CD14-positive monocyte (primary cell): ENCODE results near the gene IPP. TPM values are rescaled to one million over a fixed set of nuclear protein-coding genes. Genes with fewer than 3 reads are reported as not detected.
"Not testable (repeated sequence)": the region's sequence is repeated elsewhere in the genome, so short reads cannot be mapped to it uniquely, and the experiment has no call there.

Experiments used
- DNase-seq, 3 donors: peaks; one replicate each; pipeline ENCODE4 v3.0.0-alpha.2; 2011 to 2022
- H2AFZ ChIP-seq: 2 replicates; pipeline ENCODE4 v1.6.0; 2012; ENCODE audit warnings: mild to moderate bottlenecking, low read depth, low read length, inconsistent platforms; ENCODE audit not compliant: insufficient read depth, poor library complexity, severe bottlenecking
- H3K27ac ChIP-seq, 2 donors: 1 replicate in 1 of 2; 2 replicates in 1 of 2; pipeline ENCODE4 v1.5.1; 2012 to 2013; ENCODE audit warnings: low read length in 2 of 2, control low read depth in 1 of 2, inconsistent platforms in 1 of 2, low read depth in 1 of 2, mild to moderate bottlenecking in 1 of 2
- H3K27me3 ChIP-seq, 2 donors: one replicate each; pipeline versions ENCODE4 v1.6.0 to v1.6.1; 2011 to 2013; ENCODE audit warnings: low read length in 2 of 2; ENCODE audit not compliant: control insufficient read depth in 2 of 2, insufficient read depth in 2 of 2
- H3K36me3 ChIP-seq, 2 donors: replicated peaks in 1 of 2; 1 replicate in 1 of 2; 2 replicates in 1 of 2; pipeline versions ENCODE4 v1.5.1 to v1.6.1; 2012 to 2013; ENCODE audit warnings: low read length in 2 of 2, control low read depth in 1 of 2, inconsistent platforms in 1 of 2, mild to moderate bottlenecking in 1 of 2; ENCODE audit not compliant: insufficient read depth in 2 of 2, control insufficient read depth in 1 of 2
- H3K4me1 ChIP-seq, 2 donors: 1 replicate in 1 of 2; 2 replicates in 1 of 2; pipeline versions ENCODE4 v1.5.1 to v1.6.1; 2012 to 2013; ENCODE audit warnings: low read length in 2 of 2, control low read depth in 1 of 2, inconsistent platforms in 1 of 2, mild to moderate bottlenecking in 1 of 2, moderate library complexity in 1 of 2; ENCODE audit not compliant: insufficient read depth in 2 of 2, control insufficient read depth in 1 of 2
- H3K4me2 ChIP-seq: replicated peaks from 2 replicates; pipeline ENCODE3; 2012; ENCODE audit warnings: low read length, moderate library complexity, mild to moderate bottlenecking; ENCODE audit not compliant: poor library complexity, severe bottlenecking; ENCODE audit errors: extremely low read depth
- H3K4me3 ChIP-seq, 3 experiments: fragments of 200-600 bp in 1 of 3; sonication (generic) in 1 of 3; replicated peaks in 1 of 3; 1 replicate in 2 of 3; 2 replicates in 1 of 3; pipeline ENCODE4 v1.5.1; 2011 to 2013; ENCODE audit warnings: low read length in 3 of 3, mild to moderate bottlenecking in 3 of 3, control low read depth in 2 of 3, low read depth in 2 of 3, inconsistent platforms in 1 of 3, moderate library complexity in 1 of 3
- H3K79me2 ChIP-seq: 2 replicates; pipeline ENCODE4 v1.6.0; 2012; ENCODE audit warnings: mild to moderate bottlenecking, control low read depth, inconsistent platforms, low read length, moderate library complexity; ENCODE audit not compliant: insufficient read depth
- H3K9ac ChIP-seq: 2 replicates; pipeline ENCODE4 v1.6.0; 2017; ENCODE audit warnings: low read length, mild to moderate bottlenecking; ENCODE audit not compliant: insufficient read depth, poor library complexity, severe bottlenecking
- H3K9me3 ChIP-seq, 2 donors: replicated peaks in 1 of 2; 1 replicate in 1 of 2; 2 replicates in 1 of 2; pipeline versions ENCODE4 v1.5.1 to v1.6.1; 2012 to 2013; ENCODE audit warnings: low read length in 2 of 2, control low read depth in 1 of 2; ENCODE audit not compliant: control insufficient read depth in 1 of 2, insufficient read depth in 1 of 2
- H4K20me1 ChIP-seq: 2 replicates; pipeline ENCODE4 v1.6.0; 2012; ENCODE audit warnings: mild to moderate bottlenecking, low read length, control low read depth, moderate library complexity; ENCODE audit not compliant: insufficient read depth
- H3K27ac Mint-ChIP-seq, 7 donors: one replicate each; pipeline ENCODE4 v1.8.0; 2020; ENCODE audit warnings: mild to moderate bottlenecking in 7 of 7, mixed read lengths in 7 of 7, moderate library complexity in 6 of 7, inconsistent platforms in 2 of 7
- H3K27me3 Mint-ChIP-seq, 3 donors: one replicate each; pipeline ENCODE4 v1.8.0; 2021 to 2022; ENCODE audit warnings: low read depth in 3 of 3, mild to moderate bottlenecking in 3 of 3, mixed read lengths in 3 of 3, moderate library complexity in 3 of 3, inconsistent platforms in 1 of 3
- H3K36me3 Mint-ChIP-seq, 2 donors: one replicate each; pipeline ENCODE4 v1.8.0; 2020; ENCODE audit warnings: mixed read lengths in 2 of 2, inconsistent platforms in 1 of 2, mild to moderate bottlenecking in 1 of 2
- H3K4me1 Mint-ChIP-seq: one replicate; pipeline ENCODE4 v1.8.0; 2020; ENCODE audit warnings: mild to moderate bottlenecking, mixed read lengths
- H3K4me3 Mint-ChIP-seq, 2 donors: one replicate each; pipeline ENCODE4 v1.8.0; 2020; ENCODE audit warnings: mild to moderate bottlenecking in 2 of 2, mixed read lengths in 2 of 2, moderate library complexity in 1 of 2
- H3K9me3 Mint-ChIP-seq, 7 donors: one replicate each; pipeline ENCODE4 v1.8.0; 2020 to 2022; ENCODE audit warnings: mixed read lengths in 7 of 7, mild to moderate bottlenecking in 6 of 7, moderate library complexity in 6 of 7, inconsistent platforms in 2 of 7
- CTCF ChIP-seq: fragments of 200-600 bp; IDR thresholded peaks from one replicate; pipeline ENCODE4 v1.8.0; 2022; ENCODE audit warnings: antibody characterized with exemption, mild to moderate bottlenecking
- WGBS: methylation state at CpG from one replicate; pipeline ENCODE4 v1.1.5; 2013; ENCODE audit warnings: missing lambda C conversion rate; ENCODE audit not compliant: insufficient coverage; 5-methylcytosine and 5-hydroxymethylcytosine counted together
- intact Hi-C, 2 donors: fragments of 100-400 bp; cut with micrococcal nuclease; formaldehyde crosslinking; loops; one replicate each; pipeline versions ENCODE4 v1.15.0 to v1.15.1; 2023
- polyA plus RNA-seq, 3 donors: library from polyadenylated mRNA; depleted of rRNA in 1 of 3; unstranded in 2 of 3; stranded (reverse) in 1 of 3; fragments of 300-500 nt in 2 of 3; fragments of >200 nt in 1 of 3; fragmentation: Illumina TruSeq in 2 of 3; gene quantifications; 1 replicate in 2 of 3; 2 replicates in 1 of 3; pipeline ENCODE4 v1.2.3, GENCODE V29; 2012 to 2021

Gene IPP
- polyA plus RNA-seq, 3 donors: 0.35 to 1.4 (median 1.4) TPM

- Mint-ChIP-seq H3K4me3 (no peak overlapping the region), H3K27me3 (no peaks in the 10 kb centered on the region), H3K4me1 (peaks cover 61% of the 10 kb centered on the region), H3K27ac (peak overlapping the region in 1 of 7 donors; percentile 65), H3K36me3 (peaks cover 9 to 18% of the 10 kb centered on the region in 2 donors), H3K9me3 (no peaks in the 10 kb centered on the region)
- Histone ChIP-seq H3K36me3 (peaks cover 3 to 12% of the 10 kb centered on the region in 2 donors), H3K4me2 (no peak overlapping the region), H3K9me3 (no peaks in the 10 kb centered on the region), H3K9ac (no peak overlapping the region), H3K27ac (peak overlapping the region in 1 of 2 donors; percentile 30), H3K4me3 (no peak overlapping the region), H4K20me1 (peaks cover 100% of the 10 kb centered on the region), H3K4me1 (peaks cover 26 to 47% of the 10 kb centered on the region in 2 donors), H3K79me2 (peaks cover 100% of the 10 kb centered on the region), H2AFZ (no peak overlapping the region), H3K27me3 (no peaks in the 10 kb centered on the region)
- DNase-seq: no peak
- intact Hi-C loops: no loop called here
- TF ChIP-seq CTCF: no peak
These were observed 72.0 kb downstream of the IPP start for GRCh38 chr1:45678489-45678888.

GRCh38 chr1:45677751-45678245 lies 72.7 kb downstream of the IPP start:
- H3K4me1 Mint-ChIP-seq: peaks cover 60% of the 10 kb centered on the region
- Histone ChIP-seq H3K9ac (no peak overlapping the region), H4K20me1 (peaks cover 100% of the 10 kb centered on the region), H3K36me3 (peaks cover 3 to 19% of the 10 kb centered on the region in 2 donors), H3K27me3 (no peaks in the 10 kb centered on the region), H3K4me2 (no peak overlapping the region), H3K79me2 (peaks cover 100% of the 10 kb centered on the region), H3K4me1 (peaks cover 21 to 40% of the 10 kb centered on the region in 2 donors), H3K27ac (peak overlapping the region in 1 of 2 donors; percentile 54), H2AFZ (no peak overlapping the region), H3K4me3 (no peak overlapping the region), H3K9me3 (no peaks in the 10 kb centered on the region)
- no peak overlapping the region for H3K4me3 Mint-ChIP-seq
- no peaks in the 10 kb centered on the region for H3K27me3 Mint-ChIP-seq
- no peak for DNase-seq
- no peak for TF ChIP-seq CTCF
- H3K27ac Mint-ChIP-seq: peak overlapping the region in 4 of 7 donors; percentile 68 to 88 (median 76)
- peaks cover 11 to 20% of the 10 kb centered on the region in 2 donors for H3K36me3 Mint-ChIP-seq
- H3K9me3 Mint-ChIP-seq: no peaks in the 10 kb centered on the region
- intact Hi-C loops: no loop called here
- no CpG with 5 or more reads among the region's 3 CpGs for WGBS

GRCh38 chr1:45676553-45676952 lies 73.9 kb downstream of the IPP start:
- H2AFZ ChIP-seq, H3K27me3 Mint-ChIP-seq, DNase-seq, intact Hi-C loops, H3K4me3 ChIP-seq, H3K27me3 ChIP-seq, H3K4me3 Mint-ChIP-seq, H3K9ac ChIP-seq, H3K9me3 Mint-ChIP-seq, H3K4me2 ChIP-seq, H3K9me3 ChIP-seq: not testable (repeated sequence)
- H3K4me1 ChIP-seq: peaks cover 17 to 27% of the 10 kb centered on the region in 2 donors
- peaks cover 100% of the 10 kb centered on the region for H3K79me2 ChIP-seq
- peak overlapping the region in 1 of 2 donors; percentile 54 for H3K27ac ChIP-seq
- Mint-ChIP-seq H3K36me3 (peaks cover 13 to 20% of the 10 kb centered on the region in 2 donors), H3K4me1 (peaks cover 53% of the 10 kb centered on the region), H3K27ac (peak overlapping the region in 5 of 7 donors; percentile 60 to 88 (median 68))
- WGBS: 91% methylated on average over 4 of the region's 7 CpGs
- H3K36me3 ChIP-seq: peaks cover 3 to 24% of the 10 kb centered on the region in 2 donors
- H4K20me1 ChIP-seq: peaks cover 99% of the 10 kb centered on the region
